Adrenal gland (tissue), 12 donors: Measurements from ENCODE around the gene TCL1B. TPM values are rescaled to one million over a fixed set of nuclear protein-coding genes. Genes with fewer than 3 reads are reported as not detected.
A peak's percentile ranks its signal among the peaks of the same experiment; 100 is the strongest.
"Not testable (repeated sequence)": the region's sequence is repeated elsewhere in the genome, so short reads cannot be mapped to it uniquely, and the experiment has no call there.

ENCODE experiments used
- DNase-seq, 7 donors: peaks; one replicate each; pipeline ENCODE4 v3.0.0-alpha.2; 2019 to 2020
- H3K27ac ChIP-seq, 5 donors: fragments of 200-600 bp; sonication (generic) in 4 of 5; 1 replicate in 3 of 5; 2 replicates in 2 of 5; pipeline versions ENCODE4 v1.5.1 to v1.8.0; 2016 to 2020; ENCODE audit warnings: mild to moderate bottlenecking in 1 of 5
- H3K27me3 ChIP-seq: fragments of 200-600 bp; 2 replicates; pipeline ENCODE4 v1.8.0; 2021
- H3K36me3 ChIP-seq, 2 donors: fragments of 200-600 bp; replicated peaks in 1 of 2; 1 replicate in 1 of 2; 2 replicates in 1 of 2; pipeline versions ENCODE4 v1.5.1 to v1.8.0; 2018 to 2022
- H3K4me1 ChIP-seq, 2 donors: fragments of 200-600 bp; replicated peaks in 1 of 2; 1 replicate in 1 of 2; 2 replicates in 1 of 2; pipeline versions ENCODE4 v1.5.1 to v1.8.0; 2018 to 2021
- H3K4me3 ChIP-seq, 4 donors: fragments of 200-600 bp; sonication (generic) in 3 of 4; one replicate each; pipeline ENCODE4 v1.5.1; 2016 to 2018
- H3K9me3 ChIP-seq, 3 donors: fragments of 200-600 bp; sonication (generic) in 1 of 3; replicated peaks in 1 of 3; 1 replicate in 2 of 3; 2 replicates in 1 of 3; pipeline versions ENCODE4 v1.5.1 to v1.8.0; 2016 to 2021
- POLR2A ChIP-seq, 2 donors: fragments of 450-650 bp; IDR thresholded peaks; one replicate each; pipeline ENCODE4 v1.6.1; 2017; ENCODE audit warnings: antibody characterized with exemption in 2 of 2, mild to moderate bottlenecking in 2 of 2, moderate library complexity in 1 of 2
- WGBS, 4 donors: extraction: QIAGEN DNeasy Blood & Tissue Kit in 2 of 4; methylation state at CpG; one replicate each; pipeline versions ENCODE4 v1.1.5 to v1.1.7; 2013 to 2017; 5-methylcytosine and 5-hydroxymethylcytosine counted together
- intact Hi-C, 2 donors: fragments of 100-400 bp; cut with DNase I; formaldehyde crosslinking; loops; one replicate each; pipeline versions ENCODE4 v1.14.1 to v1.15.0; 2022 to 2023
- polyA plus RNA-seq, 3 donors: library from polyadenylated mRNA; stranded (reverse); fragments of 200-250 nt in 2 of 3; fragments of 350-450 nt in 1 of 3; fragmentation: Illumina TruSeq in 1 of 3; extraction: RNeasy Lipid Tissue Mini Kit (QIAGEN cat#74804) in 1 of 3; gene quantifications; one replicate each; pipeline ENCODE4 v1.2.3, GENCODE V29; 2013 to 2014
- total RNA-seq, 9 donors: library from RNA; depleted of rRNA in 4 of 9; stranded (reverse); fragments of >200 nt in 4 of 9; fragments of 120-200 nt in 1 of 9; fragmentation: NEBNext Ultra II Directional in 1 of 9; extraction: Animal tissue kit (Norgen Biotek cat#: 25700) in 1 of 9; gene quantifications; one replicate each; pipeline versions ENCODE4 v1.1.0 to v1.2.4, GENCODE V29; 2013 to 2023
- TF ChIP-seq, protein P1 (sequence below), 6 experiments: fragments of 450-650 bp in 4 of 6; fragments of 200-600 bp in 2 of 6; sonication (generic) in 1 of 6; IDR thresholded peaks; 1 replicate in 5 of 6; 2 replicates in 1 of 6; pipeline versions ENCODE4 v1.5.1 to v1.8.0; 2016 to 2021; ENCODE audit warnings: antibody characterized with exemption in 6 of 6, mild to moderate bottlenecking in 2 of 6, moderate library complexity in 1 of 6
- donor health status: healthy with polysubstance abuse.
- donor health status: Bipolar disorder and iron deficiency.
- donor health status: DM: yes; HTN: yes; CAD: no.
- donor health status: DM: no; HTN: no; CAD: no.
- donor health status: DM: no; HTN: no; CAD: no.
- donor health status: DM: yes; HTN: yes; CAD: no.

The TCL1B gene
- total and polyA plus RNA-seq, 12 donors = 0.06 to 0.13 TPM; not detected in 10

DNA sequence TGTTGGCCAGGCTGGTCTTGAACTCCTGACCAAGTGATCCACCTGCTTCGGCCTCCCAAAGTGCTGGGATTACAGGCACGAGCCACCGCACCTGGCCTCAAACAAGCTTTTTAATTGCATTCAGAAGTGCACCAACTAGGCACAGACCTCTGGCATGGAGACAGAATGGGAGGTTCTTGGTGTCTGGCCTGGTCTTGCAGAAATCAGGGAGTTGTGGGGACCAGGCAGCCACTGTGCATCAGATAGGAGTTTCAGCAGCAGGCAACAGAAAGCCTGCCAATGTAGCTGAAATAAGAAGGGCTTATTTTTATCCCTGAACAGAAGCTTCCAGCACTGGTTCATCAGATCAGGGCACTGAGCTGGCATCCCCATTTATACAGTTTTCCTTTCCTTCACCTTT, 22.2 kb upstream of the TCL1B start:
- Histone ChIP-seq H3K27ac (no peak overlapping the region), H3K4me3 (no peak overlapping the region), H3K4me1 (peaks cover 0 to 14% of the 10 kb centered on the region in 2 donors), H3K27me3 (no peaks in the 10 kb centered on the region), H3K9me3 (no peaks in the 10 kb centered on the region), H3K36me3 (no peaks in the 10 kb centered on the region)
- TF ChIP-seq POLR2A (IDR thresholded peaks at IDR 0.05) = no peak
- TF ChIP-seq, protein P1, sequence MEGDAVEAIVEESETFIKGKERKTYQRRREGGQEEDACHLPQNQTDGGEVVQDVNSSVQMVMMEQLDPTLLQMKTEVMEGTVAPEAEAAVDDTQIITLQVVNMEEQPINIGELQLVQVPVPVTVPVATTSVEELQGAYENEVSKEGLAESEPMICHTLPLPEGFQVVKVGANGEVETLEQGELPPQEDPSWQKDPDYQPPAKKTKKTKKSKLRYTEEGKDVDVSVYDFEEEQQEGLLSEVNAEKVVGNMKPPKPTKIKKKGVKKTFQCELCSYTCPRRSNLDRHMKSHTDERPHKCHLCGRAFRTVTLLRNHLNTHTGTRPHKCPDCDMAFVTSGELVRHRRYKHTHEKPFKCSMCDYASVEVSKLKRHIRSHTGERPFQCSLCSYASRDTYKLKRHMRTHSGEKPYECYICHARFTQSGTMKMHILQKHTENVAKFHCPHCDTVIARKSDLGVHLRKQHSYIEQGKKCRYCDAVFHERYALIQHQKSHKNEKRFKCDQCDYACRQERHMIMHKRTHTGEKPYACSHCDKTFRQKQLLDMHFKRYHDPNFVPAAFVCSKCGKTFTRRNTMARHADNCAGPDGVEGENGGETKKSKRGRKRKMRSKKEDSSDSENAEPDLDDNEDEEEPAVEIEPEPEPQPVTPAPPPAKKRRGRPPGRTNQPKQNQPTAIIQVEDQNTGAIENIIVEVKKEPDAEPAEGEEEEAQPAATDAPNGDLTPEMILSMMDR (IDR thresholded peaks at IDR 0.05) = no peak
- peak in 6 of 7 donors; percentile 45 to 78 (median 62) for DNase-seq
- intact Hi-C loops = no loop called here
- WGBS, 4 donors = 61 to 86% (median 80%) methylated on average over 3 of the region's 3 CpGs

DNA sequence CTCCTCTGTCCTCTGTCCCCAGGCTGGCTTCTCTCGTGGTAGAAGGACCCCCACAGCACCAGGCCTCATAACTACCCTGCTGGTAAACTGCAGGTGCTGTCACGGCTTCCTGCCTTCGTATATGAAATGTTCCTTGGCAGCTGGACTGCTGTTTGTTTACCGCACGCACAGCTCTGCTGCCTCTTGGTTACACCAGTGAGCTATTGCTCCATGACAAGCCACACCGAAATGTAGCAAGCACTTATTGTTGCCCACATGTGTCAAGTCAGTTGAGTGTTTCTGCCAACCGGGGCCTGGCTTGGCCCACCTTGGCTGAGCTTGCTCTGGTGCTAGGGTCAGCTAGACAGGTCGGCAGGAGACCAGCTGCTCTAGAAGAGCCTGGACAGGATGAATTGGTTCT, 21.7 kb upstream of the TCL1B start:
- no peak for DNase-seq
- Histone ChIP-seq H3K9me3 (no peaks in the 10 kb centered on the region), H3K4me1 (peaks cover 0 to 14% of the 10 kb centered on the region in 2 donors), H3K36me3 (no peaks in the 10 kb centered on the region), H3K27ac (no peak overlapping the region), H3K4me3 (no peak overlapping the region), H3K27me3 (no peaks in the 10 kb centered on the region)
- WGBS, 4 donors = 90 to 93% (median 91%) methylated on average over 7 to 8 of the region's 8 CpGs
- intact Hi-C loops = no loop called here
- TF ChIP-seq, protein P1 (IDR thresholded peaks at IDR 0.05) = no peak
- no peak for TF ChIP-seq POLR2A (IDR thresholded peaks at IDR 0.05)

DNA sequence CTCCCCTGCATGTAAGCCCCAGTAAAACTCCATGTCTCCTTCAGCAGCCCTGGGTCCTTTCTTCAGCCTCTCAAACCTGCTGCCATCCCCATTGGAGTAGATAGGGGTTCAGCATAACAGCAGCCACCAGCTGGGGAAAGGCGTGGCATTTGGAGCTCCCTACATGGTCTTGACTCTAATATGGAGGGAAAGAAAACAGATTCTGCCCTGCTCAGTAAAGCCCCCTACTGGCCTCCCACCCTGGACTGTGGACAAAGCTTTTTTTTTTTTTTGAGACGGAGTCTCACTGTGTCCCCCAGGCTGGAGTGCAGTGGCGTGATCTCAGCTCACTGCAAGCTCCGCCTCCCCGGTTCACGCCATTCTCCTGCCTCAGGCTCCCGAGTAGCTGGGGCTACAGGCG, 20.7 kb upstream of the TCL1B start:
- peaks cover 0 to 14% of the 10 kb centered on the region in 2 donors for H3K4me1 ChIP-seq
- intact Hi-C loops, H3K27ac ChIP-seq, H3K9me3 ChIP-seq, H3K4me3 ChIP-seq, H3K27me3 ChIP-seq, H3K36me3 ChIP-seq, DNase-seq: not testable (repeated sequence)
- 81 to 86% (median 84%) methylated on average over 8 of the region's 8 CpGs for WGBS, 4 donors

DNA sequence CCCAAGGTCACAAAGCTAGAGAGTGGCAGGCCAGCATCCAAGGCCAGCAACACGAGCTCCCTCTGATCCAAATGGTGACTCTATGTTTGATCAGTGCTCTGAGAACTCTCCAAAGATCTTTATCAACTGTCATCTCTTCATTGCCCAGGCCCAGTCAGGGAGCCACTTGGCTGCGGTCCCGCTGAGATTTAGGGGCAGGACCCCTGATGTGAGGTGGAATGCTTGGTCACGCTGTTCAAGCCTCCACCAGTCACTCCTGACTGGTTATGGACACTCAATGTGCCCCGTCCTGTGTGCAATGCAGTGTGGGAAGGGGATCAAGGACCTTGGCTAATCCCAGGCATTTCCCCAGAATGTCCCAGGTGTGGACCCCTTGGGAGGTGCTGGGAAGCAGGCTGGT, 19.8 kb upstream of the TCL1B start:
- Histone ChIP-seq H3K27me3 (no peaks in the 10 kb centered on the region), H3K4me3 (no peak overlapping the region), H3K9me3 (no peaks in the 10 kb centered on the region), H3K36me3 (no peaks in the 10 kb centered on the region), H3K4me1 (peaks cover 0 to 14% of the 10 kb centered on the region in 2 donors), H3K27ac (no peak overlapping the region)
- 17 to 85% (median 79%) methylated on average over 1 to 5 of the region's 5 CpGs for WGBS, 4 donors
- TF ChIP-seq, protein P1 (IDR thresholded peaks at IDR 0.05) = no peak
- no peak for TF ChIP-seq POLR2A (IDR thresholded peaks at IDR 0.05)
- no peak for DNase-seq
- intact Hi-C loops = no loop called here

DNA sequence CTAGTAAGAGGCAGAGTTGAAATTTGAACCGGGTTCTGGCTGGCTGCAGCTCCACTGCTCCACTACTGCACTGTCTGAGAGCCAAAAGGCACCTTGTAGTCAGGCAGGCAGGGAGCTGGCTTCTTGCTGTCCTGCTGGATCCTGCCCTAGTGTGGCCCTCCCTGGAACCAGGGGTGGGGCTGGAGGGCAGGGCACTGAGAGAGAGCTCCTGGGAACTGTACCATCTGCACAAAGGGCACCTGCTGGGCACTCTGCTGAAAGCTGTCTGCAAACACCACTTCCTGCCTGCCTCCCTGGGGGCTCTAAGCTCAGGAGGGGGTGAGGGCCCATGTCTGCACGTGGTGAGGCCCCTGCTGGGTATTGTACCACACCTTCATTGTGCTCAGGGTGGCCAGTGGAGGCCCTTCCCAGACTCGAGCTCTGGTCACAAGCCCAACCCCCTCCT, 19.0 kb upstream of the TCL1B start:
- Histone ChIP-seq H3K27me3 (no peaks in the 10 kb centered on the region), H3K4me3 (no peak overlapping the region), H3K27ac (no peak overlapping the region), H3K9me3 (no peaks in the 10 kb centered on the region), H3K4me1 (peaks cover 0 to 14% of the 10 kb centered on the region in 2 donors), H3K36me3 (no peaks in the 10 kb centered on the region)
- DNase-seq = no peak
- 50 to 75% (median 67%) methylated on average over 3 of the region's 3 CpGs for WGBS, 4 donors
- no peak for TF ChIP-seq POLR2A (IDR thresholded peaks at IDR 0.05)
- TF ChIP-seq, protein P1 (IDR thresholded peaks at IDR 0.05) = no peak
- intact Hi-C loops = no loop called here
